ENCODE data around the gene FBXW9. TPM values are rescaled to one million over a fixed set of nuclear protein-coding genes. Genes with fewer than 3 reads are reported as not detected.
A peak's percentile ranks its signal among the peaks of the same experiment; 100 is the strongest.

FBXW9 gene
- total and polyA plus RNA-seq, 4 donors = 1.9 to 5.4 (median 4.5) TPM

DNA sequence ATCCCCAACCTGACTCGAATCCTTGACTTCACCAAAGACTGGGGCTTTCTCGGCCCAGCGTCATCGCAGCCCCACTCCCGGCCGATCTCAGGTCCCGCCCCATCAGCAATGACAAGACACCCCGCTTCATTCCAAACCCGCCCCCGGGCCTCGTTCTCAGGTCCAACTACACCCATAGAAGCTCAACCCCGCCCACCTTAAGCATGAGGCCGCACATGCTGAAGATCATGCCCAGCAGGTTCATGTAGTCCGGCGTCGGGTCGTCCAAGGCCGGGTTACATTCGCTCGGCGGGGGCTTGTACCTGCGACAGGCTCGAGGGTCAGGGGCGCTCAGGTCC lies 27.5 kb downstream of the FBXW9 start:
- intact Hi-C loops (cut with DNase I) = loop anchor here in 1 of 2 donors (5.0 kb wide), 1 partner anchor 117 kb away; the partner anchor contains the start of gene ZNF564
- WGBS, 2 donors = 0% methylated on average over 24 of the region's 24 CpGs
- peak in 1 of 2 donors; percentile 73 for DNase-seq

DNA sequence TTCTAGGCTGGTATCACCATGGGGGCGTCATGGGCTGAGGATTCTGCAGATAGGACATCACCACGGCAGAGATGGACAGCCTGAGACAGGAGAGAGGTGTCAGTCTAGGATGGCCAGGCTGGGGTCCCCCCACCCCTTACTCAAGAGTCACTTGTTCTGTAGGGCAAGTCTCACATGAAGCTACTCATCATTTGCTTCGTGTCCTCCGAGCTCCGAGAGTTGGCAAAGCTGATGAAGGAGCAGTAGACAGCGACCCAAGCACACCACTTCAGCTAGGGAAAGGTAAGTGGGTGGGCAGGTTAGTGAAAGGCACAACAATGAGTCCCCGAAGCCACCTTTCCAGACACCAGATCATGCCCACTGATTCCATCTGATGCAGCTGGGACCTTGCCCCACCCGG lies 28.1 kb downstream of the FBXW9 start:
- DNase-seq = no peak
- 71 to 74% methylated on average over 8 of the region's 8 CpGs for WGBS, 2 donors
- H3K36me3 ChIP-seq (ENCODE audit: control insufficient read depth in 1 of 2, insufficient read depth in 2 of 2, low read length in 1 of 2) = peaks cover 0 to 1% of the 10 kb centered on the region in 2 donors
- no peaks in the 10 kb centered on the region for H3K4me1 ChIP-seq (ENCODE audit: control insufficient read depth in 1 of 2, insufficient read depth in 2 of 2, low read length in 2 of 2)
- no peak for ATAC-seq (ENCODE audit: low FRiP score)
- no peak overlapping the region for H3K27ac ChIP-seq (ENCODE audit: low read depth in 1 of 2, low read length in 2 of 2)
- intact Hi-C loops (cut with DNase I) = loop anchor here in 1 of 2 donors (5.0 kb wide), 1 partner anchor 116 kb away; the partner anchor contains the start of gene ZNF564
- no peaks in the 10 kb centered on the region for H3K27me3 ChIP-seq (ENCODE audit: control insufficient read depth in 1 of 2, insufficient read depth in 2 of 2, low read length in 1 of 2)
- peak overlapping the region; percentile 39 to 48 for H3K4me3 ChIP-seq (ENCODE audit: low read length in 2 of 2)
- H3K9me3 ChIP-seq (ENCODE audit: control insufficient read depth, low read length) = no peaks in the 10 kb centered on the region

More for the DNA sequence above, 27.5 kb downstream of the FBXW9 start:
- Histone ChIP-seq H3K27ac (ENCODE audit: low read depth in 1 of 2, low read length in 2 of 2) (peak overlapping the region in 1 of 2 donors; percentile 87), H3K27me3 (ENCODE audit: control insufficient read depth in 1 of 2, insufficient read depth in 2 of 2, low read length in 1 of 2) (no peaks in the 10 kb centered on the region), H3K4me3 (ENCODE audit: low read length in 2 of 2) (peak overlapping the region; percentile 39 to 48), H3K9me3 (ENCODE audit: control insufficient read depth, low read length) (no peaks in the 10 kb centered on the region), H3K36me3 (ENCODE audit: control insufficient read depth in 1 of 2, insufficient read depth in 2 of 2, low read length in 1 of 2) (no peaks in the 10 kb centered on the region), H3K4me1 (ENCODE audit: control insufficient read depth in 1 of 2, insufficient read depth in 2 of 2, low read length in 2 of 2) (no peaks in the 10 kb centered on the region)
- ATAC-seq (ENCODE audit: low FRiP score) = peak; percentile 17

DNA sequence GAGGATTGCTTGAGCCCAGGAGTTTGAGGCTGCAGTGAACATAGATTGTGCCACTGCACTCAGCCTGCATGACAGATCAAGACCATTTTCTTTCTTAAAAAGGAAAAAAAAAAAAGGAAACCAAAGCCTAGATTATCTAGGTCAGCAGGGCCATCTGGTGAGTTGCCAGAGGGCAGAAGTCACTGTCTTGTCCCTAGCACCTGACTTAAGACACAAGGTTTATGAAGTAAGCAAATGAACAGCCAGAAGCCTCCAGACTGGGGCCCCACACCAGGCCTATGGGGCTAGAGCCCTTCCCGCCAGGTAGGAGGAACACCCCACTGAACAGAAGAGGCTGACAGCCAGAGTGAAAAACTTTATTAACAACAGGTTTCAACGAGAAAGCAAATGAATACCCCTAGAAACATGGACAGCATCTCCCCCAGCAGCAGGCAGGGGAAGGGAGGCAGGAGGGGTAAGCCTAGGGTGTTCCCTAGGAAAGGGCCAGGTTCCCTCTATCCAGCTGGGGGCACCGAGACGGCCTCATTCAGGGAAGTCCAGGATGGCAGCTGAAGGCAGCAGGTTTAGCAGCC lies 28.6 kb downstream of the FBXW9 start:
- peaks cover 0 to 4% of the 10 kb centered on the region in 2 donors for H3K36me3 ChIP-seq (ENCODE audit: control insufficient read depth in 1 of 2, insufficient read depth in 2 of 2, low read length in 1 of 2)
- WGBS, 2 donors = 77 to 82% methylated on average over 4 of the region's 4 CpGs
- intact Hi-C loops (cut with DNase I) = loop anchor here in 1 of 2 donors (2.0 to 5.0 kb wide), 2 partner anchors 103 to 116 kb away; partner anchors contain the start of gene ZNF564
- H3K27me3 ChIP-seq (ENCODE audit: control insufficient read depth in 1 of 2, insufficient read depth in 2 of 2, low read length in 1 of 2) = no peaks in the 10 kb centered on the region
- ATAC-seq (ENCODE audit: low FRiP score) (no peak), DNase-seq (no peak)
- H3K9me3 ChIP-seq (ENCODE audit: control insufficient read depth, low read length) = no peaks in the 10 kb centered on the region
- no peak overlapping the region for H3K4me3 ChIP-seq (ENCODE audit: low read length in 2 of 2)
- no peak overlapping the region for H3K27ac ChIP-seq (ENCODE audit: low read depth in 1 of 2, low read length in 2 of 2)
- H3K4me1 ChIP-seq (ENCODE audit: control insufficient read depth in 1 of 2, insufficient read depth in 2 of 2, low read length in 2 of 2) = no peaks in the 10 kb centered on the region

DNA sequence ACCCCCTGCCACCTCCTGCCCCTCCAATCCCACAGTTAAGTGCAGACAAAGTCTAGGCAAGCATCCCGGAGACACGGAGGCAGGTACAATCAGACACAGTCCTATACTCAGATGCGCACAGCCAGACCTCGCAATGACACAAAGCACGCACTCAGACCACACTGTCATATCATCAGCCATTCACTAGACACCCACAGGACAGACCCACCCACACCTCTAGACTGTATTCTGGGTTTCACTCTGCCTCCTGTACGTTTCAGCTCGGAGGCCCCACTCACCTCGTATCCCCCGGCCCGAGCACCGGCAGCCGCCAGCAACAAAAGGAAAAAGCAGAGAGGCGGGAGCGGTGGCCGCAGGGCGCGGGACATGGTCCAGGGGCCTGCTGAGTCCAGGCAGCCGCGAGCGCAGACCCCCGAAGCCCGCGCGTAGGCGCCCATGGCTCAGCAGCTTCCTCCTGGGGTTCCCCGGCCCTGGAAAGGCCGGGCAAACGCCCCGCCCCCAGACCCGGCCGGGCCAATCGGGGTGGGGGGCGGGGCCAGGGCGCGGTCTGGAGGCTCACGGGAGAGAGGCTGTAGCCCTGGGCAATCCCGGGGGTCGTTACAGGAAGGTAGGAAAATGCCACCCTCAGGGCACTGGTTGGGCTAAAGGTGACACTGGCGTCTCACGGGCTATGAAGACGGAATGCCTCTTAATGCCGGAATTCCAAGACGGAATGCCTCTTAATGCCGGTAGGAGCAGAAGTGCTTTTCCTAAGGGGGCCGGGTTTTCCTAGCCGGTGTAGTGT lies 30.0 kb downstream of the FBXW9 start, which contains the start of the genes MAN2B1 and WDR83:
TSS of gene MAN2B1 (minus strand) at position 478 of the 784 bp plus-strand sequence. CDS start at position 437, 41 bp downstream.
TSS of gene WDR83 (plus strand) at position 543 of the 784 bp plus-strand sequence. CDS start 2,984 bp downstream, outside the sequence.
- no peaks in the 10 kb centered on the region for H3K27me3 ChIP-seq (ENCODE audit: control insufficient read depth in 1 of 2, insufficient read depth in 2 of 2, low read length in 1 of 2)
- ATAC-seq (ENCODE audit: low FRiP score) (peak; percentile 88), DNase-seq (peak; percentile 82 to 91)
- intact Hi-C loops (cut with DNase I) = loop anchor here in 1 of 2 donors (2.0 to 5.0 kb wide), 2 partner anchors 102 to 114 kb away; partner anchors contain the start of gene ZNF564
- 1% methylated on average over 43 to 46 of the region's 46 CpGs for WGBS, 2 donors
- peak within 1 kb of the TSS; percentile 44 to 68 for H3K4me3 ChIP-seq (ENCODE audit: low read length in 2 of 2)
- H3K27ac ChIP-seq (ENCODE audit: low read depth in 1 of 2, low read length in 2 of 2) = no peak within 1 kb of the TSS
- no peaks in the 10 kb centered on the region for H3K9me3 ChIP-seq (ENCODE audit: control insufficient read depth, low read length)
- peaks cover 0 to 4% of the 10 kb centered on the region in 2 donors for H3K36me3 ChIP-seq (ENCODE audit: control insufficient read depth in 1 of 2, insufficient read depth in 2 of 2, low read length in 1 of 2)
- no peaks in the 10 kb centered on the region for H3K4me1 ChIP-seq (ENCODE audit: control insufficient read depth in 1 of 2, insufficient read depth in 2 of 2, low read length in 2 of 2)

DNA sequence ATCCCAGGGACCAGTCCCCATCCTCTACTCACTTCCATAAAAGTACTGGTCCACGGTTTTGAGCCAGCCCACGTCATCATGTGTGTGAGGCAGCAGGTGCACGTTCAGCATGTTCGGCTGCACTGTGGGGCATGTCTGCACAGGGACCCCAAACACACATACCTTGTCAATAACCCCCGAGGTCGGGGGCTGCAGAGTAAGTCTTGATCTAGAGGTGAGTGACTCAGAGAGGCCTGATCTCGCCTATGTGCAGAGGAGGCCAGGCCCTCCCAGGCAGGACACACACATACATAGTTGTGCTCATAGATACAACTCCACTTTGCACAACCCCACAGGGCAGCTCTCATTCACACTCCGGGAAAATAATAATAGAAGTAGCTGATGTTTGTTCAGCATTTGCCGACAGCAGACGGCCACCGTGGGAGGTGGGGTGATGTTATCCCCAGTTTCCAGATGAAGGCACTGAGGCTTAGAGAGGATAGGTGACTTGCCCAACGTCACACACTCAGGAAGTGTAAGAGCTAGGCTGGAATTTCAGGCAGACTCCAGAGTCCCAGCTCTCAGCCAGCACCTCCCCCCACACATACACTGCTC lies 30.7 kb downstream of the FBXW9 start:
- DNase-seq (no peak), ATAC-seq (ENCODE audit: low FRiP score) (no peak)
- 53 to 59% methylated on average over 12 of the region's 12 CpGs for WGBS, 2 donors
- no peaks in the 10 kb centered on the region for H3K4me1 ChIP-seq (ENCODE audit: control insufficient read depth in 1 of 2, insufficient read depth in 2 of 2, low read length in 2 of 2)
- peaks cover 0 to 6% of the 10 kb centered on the region in 2 donors for H3K36me3 ChIP-seq (ENCODE audit: control insufficient read depth in 1 of 2, insufficient read depth in 2 of 2, low read length in 1 of 2)
- no peaks in the 10 kb centered on the region for H3K27me3 ChIP-seq (ENCODE audit: control insufficient read depth in 1 of 2, insufficient read depth in 2 of 2, low read length in 1 of 2)
- peak overlapping the region; percentile 44 to 68 for H3K4me3 ChIP-seq (ENCODE audit: low read length in 2 of 2)
- intact Hi-C loops (cut with DNase I) = loop anchor here in 1 of 2 donors (2.0 to 5.0 kb wide), 2 partner anchors 101 to 113 kb away; partner anchors contain the start of gene ZNF564
- H3K9me3 ChIP-seq (ENCODE audit: control insufficient read depth, low read length) = no peaks in the 10 kb centered on the region
- H3K27ac ChIP-seq (ENCODE audit: low read depth in 1 of 2, low read length in 2 of 2) = no peak overlapping the region

DNA sequence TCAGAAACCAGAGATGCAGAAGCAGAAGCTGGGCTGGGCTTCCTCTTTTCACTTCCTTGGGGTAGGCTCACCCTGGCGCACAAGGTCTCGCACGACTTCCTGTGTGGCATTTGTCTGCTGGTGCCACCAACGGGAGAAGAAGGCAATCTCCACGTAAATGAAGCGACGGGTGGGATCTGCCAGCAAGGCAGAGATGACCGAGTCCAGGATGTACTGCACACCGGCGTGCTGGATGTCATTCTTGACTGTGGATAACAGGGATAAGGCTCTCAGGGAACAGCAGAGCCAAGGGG lies 31.2 kb downstream of the FBXW9 start:
- H3K36me3 ChIP-seq (ENCODE audit: control insufficient read depth in 1 of 2, insufficient read depth in 2 of 2, low read length in 1 of 2) = peaks cover 0 to 6% of the 10 kb centered on the region in 2 donors
- no peaks in the 10 kb centered on the region for H3K9me3 ChIP-seq (ENCODE audit: control insufficient read depth, low read length)
- intact Hi-C loops (cut with DNase I) = loop anchor here in 1 of 2 donors (5.0 kb wide), 1 partner anchor 113 kb away; the partner anchor contains the start of gene ZNF564
- H3K4me1 ChIP-seq (ENCODE audit: control insufficient read depth in 1 of 2, insufficient read depth in 2 of 2, low read length in 2 of 2) = no peaks in the 10 kb centered on the region
- no peak overlapping the region for H3K4me3 ChIP-seq (ENCODE audit: low read length in 2 of 2)
- H3K27ac ChIP-seq (ENCODE audit: low read depth in 1 of 2, low read length in 2 of 2) = no peak overlapping the region
- WGBS, 2 donors = 89 to 92% methylated on average over 10 of the region's 10 CpGs
- DNase-seq (peak in 1 of 2 donors; percentile 87), ATAC-seq (ENCODE audit: low FRiP score) (no peak)
- no peaks in the 10 kb centered on the region for H3K27me3 ChIP-seq (ENCODE audit: control insufficient read depth in 1 of 2, insufficient read depth in 2 of 2, low read length in 1 of 2)

DNA sequence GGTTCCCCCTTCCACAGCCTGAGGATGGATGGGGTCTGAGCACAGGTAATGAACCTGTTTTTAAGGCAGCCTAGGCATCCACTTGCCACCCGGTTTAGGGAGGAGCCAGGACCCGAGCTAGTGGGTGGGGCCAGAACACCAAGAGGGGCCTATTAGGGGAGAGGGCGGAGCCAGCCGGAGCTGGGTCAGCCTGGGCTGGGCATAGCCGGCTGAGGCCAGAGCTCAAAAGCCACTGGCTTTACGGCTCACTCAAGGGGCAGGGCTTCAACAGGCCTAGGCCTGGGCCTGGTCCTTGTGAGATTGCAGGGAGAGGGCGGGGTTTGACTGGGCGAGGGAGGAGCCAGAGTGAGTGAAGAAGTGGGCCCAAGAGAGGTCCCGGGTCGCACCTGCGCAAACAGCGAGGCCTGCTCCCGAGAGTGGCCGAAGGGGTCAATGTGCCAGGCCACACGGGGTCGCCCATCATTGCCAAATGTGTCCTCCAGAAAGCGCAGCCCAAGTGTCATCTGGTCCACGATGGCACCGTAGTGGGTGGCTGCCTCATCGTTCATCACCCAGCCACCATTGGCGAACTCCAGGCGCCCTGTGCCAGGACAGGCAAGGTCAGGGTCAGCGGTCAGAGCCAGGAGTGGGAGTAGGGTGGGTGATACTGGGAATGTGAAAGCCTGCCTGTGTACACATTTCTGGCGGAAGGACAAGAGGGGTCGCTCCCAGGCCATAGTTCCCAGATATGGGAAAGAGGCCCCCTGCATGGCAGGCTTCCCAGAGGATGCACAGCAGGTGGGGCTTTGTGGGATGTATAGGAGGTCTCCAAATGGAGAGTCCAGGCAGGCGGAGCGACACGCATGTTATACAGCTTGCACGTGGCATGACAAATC lies 31.8 kb downstream of the FBXW9 start:
- H3K27ac ChIP-seq (ENCODE audit: low read depth in 1 of 2, low read length in 2 of 2) = no peak overlapping the region
- intact Hi-C loops (cut with DNase I) = loop anchor here in 1 of 2 donors (5.0 kb wide), 1 partner anchor 112 kb away; the partner anchor contains the start of gene ZNF564
- DNase-seq (no peak), ATAC-seq (ENCODE audit: low FRiP score) (no peak)
- 76 to 82% methylated on average over 29 of the region's 29 CpGs for WGBS, 2 donors
- H3K4me3 ChIP-seq (ENCODE audit: low read length in 2 of 2) = no peak overlapping the region
- no peaks in the 10 kb centered on the region for H3K9me3 ChIP-seq (ENCODE audit: control insufficient read depth, low read length)
- peaks cover 0 to 8% of the 10 kb centered on the region in 2 donors for H3K36me3 ChIP-seq (ENCODE audit: control insufficient read depth in 1 of 2, insufficient read depth in 2 of 2, low read length in 1 of 2)
- no peaks in the 10 kb centered on the region for H3K4me1 ChIP-seq (ENCODE audit: control insufficient read depth in 1 of 2, insufficient read depth in 2 of 2, low read length in 2 of 2)
- H3K27me3 ChIP-seq (ENCODE audit: control insufficient read depth in 1 of 2, insufficient read depth in 2 of 2, low read length in 1 of 2) = no peaks in the 10 kb centered on the region

DNA sequence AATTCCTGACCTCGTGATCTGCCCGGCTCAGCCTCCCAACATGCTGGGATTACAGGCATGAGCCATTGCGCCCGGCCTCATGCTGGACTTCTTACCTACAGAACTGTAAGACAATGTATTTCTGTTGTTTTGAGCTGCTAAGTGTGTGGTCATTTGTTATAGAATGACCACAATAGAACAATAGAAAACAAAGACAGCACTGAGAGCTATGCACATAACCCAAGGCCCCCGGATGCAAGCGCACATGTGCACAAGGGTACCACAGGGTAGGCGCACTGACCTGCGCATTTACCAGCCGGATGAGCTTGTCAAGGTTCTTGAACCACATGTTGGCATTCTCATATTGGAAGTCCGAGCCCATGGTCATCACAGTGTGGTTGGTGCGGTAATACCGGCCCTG lies 35.5 kb downstream of the FBXW9 start:
- WGBS, 2 donors = 92% methylated on average over 12 of the region's 12 CpGs
- ATAC-seq (ENCODE audit: low FRiP score) = no peak
- no peaks in the 10 kb centered on the region for H3K27me3 ChIP-seq (ENCODE audit: control insufficient read depth in 1 of 2, insufficient read depth in 2 of 2, low read length in 1 of 2)
- no peak overlapping the region for H3K4me3 ChIP-seq (ENCODE audit: low read length in 2 of 2)
- no peaks in the 10 kb centered on the region for H3K4me1 ChIP-seq (ENCODE audit: control insufficient read depth in 1 of 2, insufficient read depth in 2 of 2, low read length in 2 of 2)
- H3K36me3 ChIP-seq (ENCODE audit: control insufficient read depth in 1 of 2, insufficient read depth in 2 of 2, low read length in 1 of 2) = peaks cover 0 to 8% of the 10 kb centered on the region in 2 donors
- DNase-seq = no peak
- intact Hi-C loops (cut with DNase I) = no loop called here
- H3K27ac ChIP-seq (ENCODE audit: low read depth in 1 of 2, low read length in 2 of 2) = no peak overlapping the region
- no peaks in the 10 kb centered on the region for H3K9me3 ChIP-seq (ENCODE audit: control insufficient read depth, low read length)
